K562 (cell line): Measurements from ENCODE around the gene CACNG7. TPM values are rescaled to one million over a fixed set of nuclear protein-coding genes. Genes with fewer than 3 reads are reported as not detected.
A peak's percentile ranks its signal among the peaks of the same experiment; 100 is the strongest.

Source experiments
- AFF1 ChIP-seq, 2 experiments: fragments of 450-650 bp; IDR thresholded peaks; 2 replicates each; pipeline ENCODE4 v1.6.1; 2018; ENCODE audit warnings: mild to moderate bottlenecking in 2 of 2, low read depth in 1 of 2; ENCODE audit not compliant: partially characterized antibody in 2 of 2
- ARHGAP35 ChIP-seq: fragments of 450-650 bp; IDR thresholded peaks from 2 replicates; pipeline ENCODE4 v1.6.1; 2018; ENCODE audit not compliant: partially characterized antibody
- ATF3 ChIP-seq, 2 experiments: fragments of 450-650 bp in 1 of 2; sonication (generic) in 1 of 2; formaldehyde crosslinking in 1 of 2; IDR thresholded peaks in 1 of 2; conservative IDR thresholded peaks in 1 of 2; 2 replicates each; pipeline versions ENCODE4 v1.6.1 to v1.8.1; 2016 to 2023; ENCODE audit warnings: mild to moderate bottlenecking in 2 of 2, moderate library complexity in 2 of 2, inconsistent platforms in 1 of 2, missing genetic modification reagents in 1 of 2
- ATF7 ChIP-seq: fragments of 450-650 bp; IDR thresholded peaks from 2 replicates; pipeline ENCODE4 v1.7.1; 2014; ENCODE audit warnings: mild to moderate bottlenecking, moderate library complexity
- HDAC6 ChIP-seq: IDR thresholded peaks from 2 replicates; pipeline ENCODE4 v1.6.1; 2012; ENCODE audit warnings: low read depth, mild to moderate bottlenecking, control low read depth, inconsistent platforms, low read length, moderate library complexity
- HES1 ChIP-seq: fragments of 450-650 bp; IDR thresholded peaks from 2 replicates; pipeline ENCODE4 v1.6.1; 2016; ENCODE audit warnings: low read depth, mild to moderate bottlenecking, moderate library complexity
- JUND ChIP-seq, 2 experiments: IDR thresholded peaks; 2 replicates in 1 of 2; 3 replicates in 1 of 2; pipeline ENCODE4 v1.6.1; 2011; ENCODE audit warnings: borderline replicate concordance in 2 of 2, low read depth in 2 of 2, low read length in 2 of 2, improper control_type of control experiment in 1 of 2, missing biosample characterization in 1 of 2, missing genetic modification characterization in 1 of 2, missing genetic modification reagents in 1 of 2
- KLF1 ChIP-seq: fragments of 450-650 bp; IDR thresholded peaks from 2 replicates; pipeline ENCODE4 v1.6.1; 2016; ENCODE audit warnings: missing genetic modification characterization, missing compliant biosample characterization
- MEIS2 ChIP-seq: fragments of 450-650 bp; IDR thresholded peaks from 2 replicates; pipeline ENCODE4 v1.6.1; 2014; ENCODE audit warnings: mild to moderate bottlenecking; ENCODE audit not compliant: partially characterized antibody
- PKNOX1 ChIP-seq: fragments of 450-650 bp; IDR thresholded peaks from 2 replicates; pipeline ENCODE4 v1.6.1; 2016
- ZNF143 ChIP-seq: sonication (generic); formaldehyde crosslinking; IDR thresholded peaks from 2 replicates; pipeline ENCODE4 v1.9.0; 2022; ENCODE audit warnings: mild to moderate bottlenecking, missing genetic modification reagents
- ZNF24 ChIP-seq: fragments of 450-650 bp; IDR thresholded peaks from 2 replicates; pipeline ENCODE4 v1.6.1; 2016
- polyA plus RNA-seq, 8 experiments: library from polyadenylated mRNA; depleted of rRNA in 4 of 8; stranded (reverse) in 5 of 8; unstranded in 3 of 8; fragments of >200 nt; fragmentation: Nextera tagmentation in 2 of 8; fragmentation: Illumina TruSeq in 1 of 8; extraction: Ambion mirVana in 2 of 8; extraction: Trizol in 1 of 8; gene quantifications; 2 replicates each; pipeline versions ENCODE4 v1.2.1 to v1.2.3, GENCODE V29; 2011 to 2014; ENCODE audit warnings: inconsistent platforms in 1 of 8, missing spikeins in 1 of 8
- total RNA-seq, 7 experiments: library from RNA; depleted of rRNA in 6 of 7; stranded (reverse); fragments of >200 nt in 6 of 7; fragmentation: Illumina TruSeq in 2 of 7; extraction: Trizol in 2 of 7; gene quantifications; 2 replicates each; pipeline versions ENCODE4 v1.2.1 to v1.2.3, GENCODE V29; 2011 to 2021; ENCODE audit warnings: low replicate concordance in 1 of 7

Gene CACNG7
- total and polyA plus RNA-seq, 9 of the 15 experiments (the other 6 are each of a cell fraction or from before 2014, with no cell fraction given), result not detected

GRCh38 chr19:53980539-53981375 is 71.7 kb downstream of the CACNG7 start (continued):
- no peak for TF ChIP-seq HES1
- TF ChIP-seq ZNF24, result no peak
- TF ChIP-seq AFF1 (IDR thresholded peaks at IDR 0.05; ENCODE audit: low read depth in 1 of 2, partially characterized antibody in 2 of 2), result peak in 1 of 2 experiments; percentile 71
- TF ChIP-seq ATF7, result peak; percentile 81
- peak; percentile 51; the same call in 1 of the 2 replicates for TF ChIP-seq JUND (IDR thresholded peaks at IDR 0.05; ENCODE audit: borderline replicate concordance, low read depth, low read length)
- TF ChIP-seq JUND (tag; IDR thresholded peaks at IDR 0.05; ENCODE audit: borderline replicate concordance, low read depth, low read length), result peak; percentile 71; the same call in 1 of the 3 replicates
- no peak for TF ChIP-seq HDAC6
- TF ChIP-seq MEIS2, result peak; percentile 64
- TF ChIP-seq PKNOX1, result 0 out of 2 replicates have a peak, but pooled peaks have one; percentile 19
- TF ChIP-seq ATF3 (IDR thresholded peaks at IDR 0.05), result peak; percentile 58; the same call in 1 of the 2 replicates
- no peak for TF ChIP-seq ATF3 (CRISPR knock-in tag; conservative IDR thresholded peaks at IDR 0.05)
- TF ChIP-seq ZNF143, result no peak
- TF ChIP-seq ARHGAP35, result no peak
- TF ChIP-seq KLF1 (tag), result no peak
